Stimulated activated CD4-positive, alpha-beta T cell treated with anti-CD3 and anti-CD28 coated beads, Interleukin-15, amount 100 ng/mL, for 48 hours (primary cell): Measurements from ENCODE around the gene TTK.
"Not testable (repeated sequence)": the region's sequence is repeated elsewhere in the genome, so short reads cannot be mapped to it uniquely, and the experiment has no call there.

Experiments used
- DNase-seq, 2 donors: peaks; one replicate each; pipeline ENCODE4 v3.0.0-alpha.2; 2020; ENCODE audit warnings: low read depth in 2 of 2

Gene TTK

DNA sequence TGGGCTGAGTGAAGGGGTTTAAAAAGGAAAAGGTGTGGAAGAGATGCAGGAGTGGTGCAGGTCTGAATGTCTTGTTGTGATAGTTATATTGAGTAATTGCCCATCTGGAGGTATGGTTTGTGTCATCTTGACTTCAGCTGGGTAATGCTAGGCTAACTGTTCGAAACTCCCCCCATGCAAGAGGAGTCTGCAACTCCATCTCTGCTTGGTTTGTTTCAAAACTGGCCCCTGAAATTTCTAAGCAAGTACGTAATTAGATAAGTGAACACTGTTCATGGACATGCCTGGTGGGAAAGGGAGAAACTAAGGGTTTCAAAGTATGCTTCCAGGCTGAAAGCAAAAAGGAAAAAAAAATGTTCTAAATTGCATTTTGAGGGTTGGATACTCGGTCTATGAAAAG lies 17.1 kb downstream of the TTK start:
- no peak for DNase-seq

DNA sequence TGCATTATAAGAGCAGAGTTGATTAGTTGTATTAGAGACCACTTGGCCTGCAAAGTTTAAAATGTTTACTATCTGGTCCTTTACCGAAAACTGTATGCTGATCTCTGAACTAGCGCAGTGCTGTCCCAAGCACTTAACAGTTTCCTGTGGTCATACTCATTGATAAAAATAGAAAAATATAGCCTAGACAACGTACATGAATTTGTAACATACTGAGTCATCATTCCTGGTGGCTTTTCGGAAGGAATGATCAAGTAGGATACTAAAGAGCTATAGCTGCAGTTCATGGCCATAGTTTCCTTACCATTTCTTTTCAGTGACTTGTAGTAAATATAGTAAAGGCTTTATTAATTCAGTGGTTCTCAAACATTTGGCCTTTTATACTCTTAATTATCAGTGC lies 18.4 kb downstream of the TTK start:
- no peak for DNase-seq

DNA sequence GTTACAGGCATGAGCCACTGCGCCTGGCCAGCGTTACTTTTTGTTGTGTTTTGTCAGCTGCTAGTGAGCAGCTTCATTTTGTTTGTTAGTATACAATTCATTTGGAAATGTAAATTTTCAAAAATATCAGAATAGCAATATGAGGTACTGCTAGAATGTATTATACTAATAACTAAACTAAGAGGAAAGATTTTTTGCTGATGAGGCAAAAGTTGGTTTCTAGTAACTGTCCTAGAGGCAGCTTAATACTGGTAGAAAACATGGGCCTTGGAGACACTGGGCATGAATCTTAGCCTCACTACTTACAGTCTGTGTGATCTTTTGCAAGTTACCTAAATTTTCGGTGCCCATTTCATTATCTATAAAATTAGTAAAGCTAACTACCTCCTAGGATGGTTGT lies 24.1 kb downstream of the TTK start:
- no peak for DNase-seq

DNA sequence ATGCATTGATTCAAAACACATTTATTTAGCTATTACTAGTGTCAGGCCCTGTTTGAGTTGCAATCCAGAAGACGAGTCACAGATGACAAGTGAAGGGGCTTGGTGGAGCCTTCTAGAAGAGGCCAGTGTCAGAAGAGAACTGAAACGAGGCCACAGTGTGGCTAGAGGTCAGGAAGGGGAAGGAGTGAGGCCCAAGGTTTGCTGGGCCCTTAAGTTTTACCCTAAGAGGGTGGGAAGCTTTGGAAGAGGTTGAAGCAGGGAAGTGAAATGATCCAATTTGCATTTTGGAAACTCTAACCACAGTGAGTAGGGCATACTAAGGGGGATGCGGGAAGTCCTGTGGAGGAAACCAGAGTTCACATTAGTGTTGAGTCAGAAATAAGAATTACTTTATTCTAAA lies 25.0 kb downstream of the TTK start:
- no peak for DNase-seq

DNA sequence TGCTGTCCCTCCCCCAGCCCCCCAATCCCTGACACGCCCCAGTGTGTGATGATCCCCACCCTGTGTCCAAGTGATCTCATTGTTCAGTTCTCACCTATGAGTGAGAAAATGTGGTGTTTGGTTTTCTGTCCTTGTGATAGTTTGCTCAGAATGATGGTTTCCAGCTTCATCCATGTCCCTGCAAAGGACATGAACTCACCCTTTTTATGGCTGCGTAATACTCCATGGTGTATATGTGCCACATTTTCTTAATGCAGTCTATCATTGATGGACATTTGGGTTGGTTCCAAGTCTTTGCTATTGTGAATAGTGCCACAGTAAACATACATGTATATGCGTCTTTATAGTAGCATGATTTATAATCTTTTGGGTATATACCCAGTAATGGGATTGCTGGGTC lies 43.8 kb downstream of the TTK start:
- DNase-seq: not testable (repeated sequence)

DNA sequence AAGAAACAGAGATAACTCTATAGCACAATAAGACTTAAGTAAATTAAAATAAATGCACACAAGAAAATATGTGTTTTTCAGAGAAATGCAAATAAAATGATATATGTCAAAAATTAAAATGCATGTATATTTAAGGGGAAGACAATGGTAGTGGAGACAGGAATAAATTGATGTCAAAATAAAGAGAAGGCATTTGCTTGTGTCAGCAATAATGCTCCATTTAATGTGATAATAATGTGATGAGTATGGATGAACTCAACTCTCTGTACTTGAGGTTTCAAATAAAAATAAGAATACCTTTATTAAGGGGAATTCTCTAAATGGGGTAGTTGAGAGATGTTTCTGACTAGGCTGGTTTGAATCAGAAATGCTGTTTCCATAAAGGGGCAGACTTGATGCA lies 56.3 kb downstream of the TTK start:
- DNase-seq: no peak

DNA sequence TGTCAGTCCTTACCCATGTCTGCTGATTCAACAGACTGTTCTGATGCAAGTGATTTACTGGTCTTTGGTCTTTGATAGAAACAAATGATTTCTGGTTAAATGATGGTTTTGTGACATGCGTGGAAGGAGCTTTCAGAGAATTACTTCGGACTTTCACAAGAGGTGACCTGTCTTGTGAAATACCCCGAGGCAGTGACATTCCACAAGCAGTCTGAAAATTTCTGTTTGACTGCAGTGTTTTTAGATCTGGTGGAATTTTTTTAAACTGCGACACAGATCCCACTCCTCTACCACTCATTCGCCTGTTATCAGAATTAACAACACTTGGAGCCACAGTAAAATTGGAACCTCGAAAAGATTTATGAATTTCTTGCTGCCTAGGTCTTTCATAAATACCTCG lies 63.7 kb downstream of the TTK start:
- not testable (repeated sequence) for DNase-seq

DNA sequence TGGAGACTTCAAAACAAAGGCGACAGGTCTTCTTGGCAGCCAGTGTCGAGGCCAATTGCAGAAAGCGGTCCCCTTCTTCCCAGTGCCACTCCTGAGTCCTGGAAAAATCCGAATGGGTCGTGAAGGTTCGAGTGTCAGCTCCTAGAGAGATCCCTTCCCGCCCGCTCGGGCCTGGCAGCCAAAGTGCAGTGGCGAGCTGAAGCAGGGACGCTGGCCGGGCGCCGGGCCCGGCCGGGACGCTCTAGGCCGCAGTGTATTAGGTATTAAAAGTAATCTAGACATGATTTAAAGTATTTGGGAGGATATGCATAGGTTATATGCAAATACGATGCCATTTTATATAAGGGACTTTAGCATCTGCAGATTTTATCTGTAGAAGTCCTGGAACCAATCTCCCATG lies 66.0 kb downstream of the TTK start:
- DNase-seq: not testable (repeated sequence)

DNA sequence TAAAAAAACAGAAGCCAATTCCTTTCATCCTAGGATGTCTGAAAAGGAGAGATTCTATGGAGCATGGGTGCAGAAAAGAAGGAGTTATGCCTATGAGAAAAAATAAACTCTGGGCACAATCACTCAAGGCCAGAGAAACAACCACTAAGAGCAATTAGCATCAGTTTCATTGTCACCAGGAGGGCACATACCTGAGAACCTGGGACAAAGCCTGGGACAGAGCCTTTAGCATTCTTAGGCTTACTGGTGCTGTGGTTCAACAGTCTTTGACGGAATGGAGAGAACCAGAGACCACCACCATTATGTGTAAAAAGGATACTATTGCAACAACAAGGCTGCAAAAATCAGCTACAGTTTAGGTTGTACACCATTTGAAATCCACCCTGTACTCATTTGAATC lies 72.6 kb downstream of the TTK start:
- DNase-seq: no peak

DNA sequence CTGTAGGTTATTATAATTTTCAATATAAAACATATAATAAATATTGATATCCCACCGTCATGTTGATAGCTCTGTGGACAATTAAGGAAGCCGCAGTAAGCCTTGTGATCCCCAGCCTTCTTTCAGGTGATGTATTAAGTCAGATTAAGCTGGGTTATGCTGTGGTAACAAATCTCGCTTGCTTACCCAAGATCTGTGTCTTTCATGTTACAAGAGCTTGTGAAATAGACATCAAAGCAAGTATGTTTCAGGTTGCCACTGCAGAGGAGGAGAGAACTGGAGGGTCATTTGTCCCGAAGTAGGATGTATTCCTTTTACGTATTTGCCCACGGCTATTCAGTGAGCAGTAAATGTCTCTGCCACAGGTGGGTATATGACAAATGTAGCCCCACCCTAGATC lies 84.2 kb downstream of the TTK start:
- no peak for DNase-seq

DNA sequence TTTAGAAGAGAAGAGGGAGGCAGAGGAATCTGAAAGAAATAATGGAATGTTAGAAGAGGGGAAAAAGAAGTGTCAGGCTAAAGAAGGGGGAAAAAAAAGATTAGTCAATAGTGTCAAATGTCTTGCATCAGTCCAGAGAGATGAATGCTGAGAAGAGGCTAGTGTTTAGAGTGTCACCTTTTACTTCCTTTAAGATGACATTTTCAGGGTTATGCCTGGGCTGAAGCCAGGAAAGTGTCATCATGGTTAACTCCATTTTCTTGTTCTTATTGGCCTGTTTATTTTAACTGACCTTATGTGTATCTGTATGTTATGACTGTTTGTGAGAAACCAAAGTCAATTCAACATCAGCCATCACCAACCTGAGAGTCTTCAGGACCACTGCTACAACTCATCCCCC lies 87.1 kb downstream of the TTK start:
- DNase-seq: no peak
